ENCODE measurements around the gene SH2B3. TPM values are rescaled to one million over a fixed set of nuclear protein-coding genes. Genes with fewer than 3 reads are reported as not detected.

The SH2B3 gene
- total and polyA plus RNA-seq, 11 donors: 11.3 to 76.7 (median 40.2) TPM

DNA sequence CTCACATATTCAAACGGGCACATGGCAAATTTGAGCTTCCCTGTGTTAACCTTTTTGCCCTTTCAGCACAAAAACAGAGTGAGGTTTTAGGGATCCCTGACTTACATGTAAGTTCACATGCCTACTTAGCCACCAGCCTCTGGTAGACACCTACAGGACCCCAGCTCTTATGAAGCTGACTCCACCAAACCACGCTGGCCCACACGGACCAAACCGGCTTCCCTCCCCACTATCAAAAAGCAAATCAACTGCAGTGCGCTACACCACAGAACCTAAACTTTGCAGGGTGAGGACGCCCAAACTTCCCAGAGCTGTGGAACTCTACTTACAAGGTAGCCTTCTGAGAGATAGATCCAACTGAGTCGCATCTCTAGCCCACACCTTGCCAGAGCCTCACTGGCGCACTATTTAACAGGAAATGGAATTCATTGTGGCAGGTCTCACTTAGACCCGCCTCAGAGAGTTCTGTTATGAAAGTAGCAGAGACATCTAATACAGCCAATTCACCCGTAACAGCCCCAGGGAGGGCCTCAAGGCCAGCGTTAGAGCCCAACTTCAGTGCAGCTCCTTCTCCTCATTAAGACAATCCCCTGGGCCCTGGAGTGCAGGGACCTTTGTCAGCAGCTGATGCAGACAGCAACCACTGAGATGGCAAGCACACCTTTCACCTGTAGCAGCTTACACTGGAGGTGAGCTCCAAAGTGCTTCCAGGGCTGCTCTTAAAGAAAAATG lies 49.2 kb downstream of the SH2B3 start:
- H3K27ac ChIP-seq: peak overlapping the region in 4 of 12 donors; percentile 1 to 51 (median 22)
- no peaks in the 10 kb centered on the region for H3K27me3 ChIP-seq
- TF ChIP-seq, protein P1, sequence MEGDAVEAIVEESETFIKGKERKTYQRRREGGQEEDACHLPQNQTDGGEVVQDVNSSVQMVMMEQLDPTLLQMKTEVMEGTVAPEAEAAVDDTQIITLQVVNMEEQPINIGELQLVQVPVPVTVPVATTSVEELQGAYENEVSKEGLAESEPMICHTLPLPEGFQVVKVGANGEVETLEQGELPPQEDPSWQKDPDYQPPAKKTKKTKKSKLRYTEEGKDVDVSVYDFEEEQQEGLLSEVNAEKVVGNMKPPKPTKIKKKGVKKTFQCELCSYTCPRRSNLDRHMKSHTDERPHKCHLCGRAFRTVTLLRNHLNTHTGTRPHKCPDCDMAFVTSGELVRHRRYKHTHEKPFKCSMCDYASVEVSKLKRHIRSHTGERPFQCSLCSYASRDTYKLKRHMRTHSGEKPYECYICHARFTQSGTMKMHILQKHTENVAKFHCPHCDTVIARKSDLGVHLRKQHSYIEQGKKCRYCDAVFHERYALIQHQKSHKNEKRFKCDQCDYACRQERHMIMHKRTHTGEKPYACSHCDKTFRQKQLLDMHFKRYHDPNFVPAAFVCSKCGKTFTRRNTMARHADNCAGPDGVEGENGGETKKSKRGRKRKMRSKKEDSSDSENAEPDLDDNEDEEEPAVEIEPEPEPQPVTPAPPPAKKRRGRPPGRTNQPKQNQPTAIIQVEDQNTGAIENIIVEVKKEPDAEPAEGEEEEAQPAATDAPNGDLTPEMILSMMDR (IDR thresholded peaks at IDR 0.05): no peak
- TF ChIP-seq POLR2A (IDR thresholded peaks at IDR 0.05): no peak
- no peak for ATAC-seq
- no peak for DNase-seq
- WGBS, 4 donors: 75 to 82% (median 81%) methylated on average over 11 of the region's 11 CpGs
- peaks cover 7 to 56% (median 28%) of the 10 kb centered on the region in 12 donors for H3K4me1 ChIP-seq
- H3K9me3 ChIP-seq: no peaks in the 10 kb centered on the region
- intact Hi-C loops (cut with DNase I): loop anchor here in 2 of 10 donors (5.0 kb wide), 2 partner anchors 72 to 123 kb away; no protein-coding TSS in a partner anchor
- no peak overlapping the region for H3K4me3 ChIP-seq
- peaks cover 0 to 94% (median 81%) of the 10 kb centered on the region in 9 donors for H3K36me3 ChIP-seq

DNA sequence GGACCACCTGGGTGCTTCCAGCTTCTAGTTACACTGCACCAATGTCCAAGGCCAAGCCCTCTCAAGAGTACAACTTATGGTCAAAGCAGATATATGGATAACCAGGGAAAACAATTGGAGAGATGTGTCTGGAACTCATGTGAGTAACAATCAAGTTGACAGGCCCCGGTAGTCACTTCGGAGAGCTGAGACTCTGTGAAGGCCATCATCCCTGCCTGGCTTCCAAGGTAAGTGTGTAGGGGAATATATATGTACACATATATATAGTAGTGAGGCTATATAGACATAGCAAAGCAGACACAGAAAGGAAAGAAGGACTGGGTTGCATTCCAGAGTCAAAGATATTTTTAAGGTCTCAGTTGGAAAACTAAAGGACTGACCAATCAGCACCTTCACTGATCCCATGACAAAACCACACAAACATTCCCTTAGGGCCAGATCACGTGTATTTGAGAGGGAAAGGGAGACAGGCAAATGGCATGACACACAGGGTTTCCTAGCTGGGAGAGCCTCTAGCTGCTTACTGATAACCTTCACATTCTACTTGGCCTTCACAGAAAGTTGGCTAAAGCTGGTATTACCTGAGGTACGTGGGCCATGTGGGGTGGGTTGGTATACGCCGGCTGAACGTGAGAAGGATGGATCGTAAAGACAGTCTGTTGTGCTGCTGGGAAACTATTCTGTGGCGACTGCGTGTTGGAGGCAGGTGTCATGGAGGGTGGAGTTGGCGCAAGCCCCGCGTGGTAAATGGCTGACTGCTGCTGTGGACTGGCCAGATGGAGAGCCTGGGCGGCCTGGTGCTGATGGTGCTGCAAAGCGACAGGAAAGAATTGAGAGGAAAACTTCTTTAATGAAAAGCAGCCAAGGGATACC lies 50.0 kb downstream of the SH2B3 start:
- no peak overlapping the region for H3K4me3 ChIP-seq
- ATAC-seq (peak in 3 of 4 donors; percentile 6 to 15 (median 9)), DNase-seq (no peak)
- 81 to 87% (median 86%) methylated on average over 15 of the region's 15 CpGs for WGBS, 4 donors
- H3K36me3 ChIP-seq: peaks cover 0 to 94% (median 78%) of the 10 kb centered on the region in 9 donors
- no peaks in the 10 kb centered on the region for H3K9me3 ChIP-seq
- intact Hi-C loops (cut with DNase I): loop anchor here in 1 of 10 donors (5.0 kb wide), 1 partner anchor 72 kb away; no protein-coding TSS in a partner anchor
- no peak for TF ChIP-seq POLR2A (IDR thresholded peaks at IDR 0.05)
- TF ChIP-seq, protein P1 (IDR thresholded peaks at IDR 0.05): no peak
- H3K27ac ChIP-seq: peak overlapping the region in 4 of 12 donors; percentile 1 to 51 (median 15)
- peaks cover 5 to 48% (median 21%) of the 10 kb centered on the region in 12 donors for H3K4me1 ChIP-seq
- H3K27me3 ChIP-seq: no peaks in the 10 kb centered on the region

DNA sequence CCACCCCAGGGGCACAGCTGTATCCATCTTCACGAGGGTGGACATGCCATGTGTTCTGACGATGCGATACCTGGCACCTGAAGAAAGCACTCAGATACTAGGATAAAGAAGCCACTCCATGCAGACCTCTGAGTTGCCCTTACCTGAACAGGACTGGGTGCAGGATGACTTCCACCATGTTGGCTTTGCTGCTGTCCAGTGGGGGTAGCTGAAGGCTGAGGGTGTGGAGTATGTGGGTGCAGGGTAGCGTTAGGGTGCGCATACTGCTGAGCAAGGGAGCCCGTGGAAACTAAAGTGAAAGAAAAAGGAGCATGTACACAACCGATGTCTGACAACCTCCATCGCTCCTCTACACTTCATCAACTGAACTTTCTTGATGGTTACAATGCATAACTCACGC lies 51.3 kb downstream of the SH2B3 start:
- Histone ChIP-seq H3K36me3 (peaks cover 0 to 90% (median 73%) of the 10 kb centered on the region in 9 donors), H3K27me3 (no peaks in the 10 kb centered on the region)
- WGBS, 4 donors: 91 to 97% (median 92%) methylated on average over 9 of the region's 9 CpGs

More for the DNA sequence above, 51.3 kb downstream of the SH2B3 start:
- H3K4me1 ChIP-seq: peaks cover 0 to 35% (median 14%) of the 10 kb centered on the region in 12 donors
- TF ChIP-seq, protein P1 (IDR thresholded peaks at IDR 0.05): no peak
- no peak for TF ChIP-seq POLR2A (IDR thresholded peaks at IDR 0.05)
- H3K27ac ChIP-seq: no peak overlapping the region
- H3K4me3 ChIP-seq: no peak overlapping the region
- intact Hi-C loops (cut with DNase I): loop anchor here in 1 of 10 donors (5.0 kb wide), 1 partner anchor 70 kb away; no protein-coding TSS in a partner anchor
- ATAC-seq (no peak), DNase-seq (no peak)
- no peaks in the 10 kb centered on the region for H3K9me3 ChIP-seq

Data from heart left ventricle (tissue), 16 donors.